Measurements from ENCODE around the gene NRXN3. TPM values are rescaled to one million over a fixed set of nuclear protein-coding genes. Genes with fewer than 3 reads are reported as not detected.

The NRXN3 gene
- total RNA-seq, 1 donor from 2014 or later = 5.9 TPM

GRCh38 chr14:79702197-79702596 lies 1532.0 kb downstream of the NRXN3 start:
- no peak for TF ChIP-seq EZH2 (IDR thresholded peaks at IDR 0.05)
- Histone ChIP-seq H3K27ac (no peak overlapping the region), H3K36me3 (no peaks in the 10 kb centered on the region), H3K27me3 (no peaks in the 10 kb centered on the region), H4K20me1 (ENCODE audit: low read depth) (no peaks in the 10 kb centered on the region), H2AFZ (replicated peaks) (no peak overlapping the region), H3K9ac (no peak overlapping the region), H3K4me3 (no peak overlapping the region), H3K4me2 (no peak overlapping the region), H3K4me1 (peaks cover 6% of the 10 kb centered on the region), H3K79me2 (ENCODE audit: low read depth) (no peaks in the 10 kb centered on the region), H3K9me3 (ENCODE audit: low read depth) (no peaks in the 10 kb centered on the region), H3F3A (ENCODE audit: low read depth) (no peaks in the 10 kb centered on the region)
- Mint-ChIP-seq H3K36me3 (peaks cover 1% of the 10 kb centered on the region), H3K27ac (no peak overlapping the region), H3K4me1 (peaks cover 4% of the 10 kb centered on the region), H3K27me3 (ENCODE audit: insufficient read depth, low read depth) (no peaks in the 10 kb centered on the region), H3K9me3 (no peaks in the 10 kb centered on the region), H3K4me3 (no peak overlapping the region)
- DNase-seq (ENCODE audit: low spot score) = no peak

GRCh38 chr14:79703209-79703608 lies 1533.0 kb downstream of the NRXN3 start:
- no peaks in the 10 kb centered on the region for H3K79me2 ChIP-seq (ENCODE audit: low read depth)
- Mint-ChIP-seq H3K27ac (no peak overlapping the region), H3K9me3 (no peaks in the 10 kb centered on the region), H3K27me3 (ENCODE audit: insufficient read depth, low read depth) (peaks cover 2% of the 10 kb centered on the region), H3K4me1 (peaks cover 4% of the 10 kb centered on the region), H3K4me3 (no peak overlapping the region), H3K36me3 (no peaks in the 10 kb centered on the region)
- DNase-seq (ENCODE audit: low spot score) = no peak
- no peaks in the 10 kb centered on the region for H4K20me1 ChIP-seq (ENCODE audit: low read depth)
- H3K27ac ChIP-seq = no peak overlapping the region
- H3K4me3 ChIP-seq = no peak overlapping the region
- peaks cover 6% of the 10 kb centered on the region for H3K4me1 ChIP-seq
- H3K36me3 ChIP-seq = no peaks in the 10 kb centered on the region
- no peaks in the 10 kb centered on the region for H3K27me3 ChIP-seq
- H3K9ac ChIP-seq = no peak overlapping the region
- H3K4me2 ChIP-seq = no peak overlapping the region
- H3K9me3 ChIP-seq (ENCODE audit: low read depth) = no peaks in the 10 kb centered on the region
- TF ChIP-seq CTCF (IDR thresholded peaks at IDR 0.05) = no peak
- no peak for TF ChIP-seq EZH2phosphoT487 (IDR thresholded peaks at IDR 0.05)
- TF ChIP-seq EZH2 (IDR thresholded peaks at IDR 0.05) = no peak
- no peaks in the 10 kb centered on the region for H3F3A ChIP-seq (ENCODE audit: low read depth)
- H2AFZ ChIP-seq (replicated peaks) = no peak overlapping the region

- Histone ChIP-seq H3K36me3 (no peaks in the 10 kb centered on the region), H3K4me2 (no peak overlapping the region), H3F3A (ENCODE audit: low read depth) (no peaks in the 10 kb centered on the region), H3K4me3 (no peak overlapping the region), H3K4me1 (peaks cover 6% of the 10 kb centered on the region), H3K79me2 (ENCODE audit: low read depth) (no peaks in the 10 kb centered on the region), H3K27me3 (no peaks in the 10 kb centered on the region), H2AFZ (replicated peaks) (no peak overlapping the region), H3K27ac (no peak overlapping the region), H3K9me3 (ENCODE audit: low read depth) (no peaks in the 10 kb centered on the region), H4K20me1 (ENCODE audit: low read depth) (no peaks in the 10 kb centered on the region), H3K9ac (no peak overlapping the region)
- DNase-seq (ENCODE audit: low spot score) = no peak
- Mint-ChIP-seq H3K4me1 (peaks cover 9% of the 10 kb centered on the region), H3K27ac (no peak overlapping the region), H3K36me3 (no peaks in the 10 kb centered on the region), H3K27me3 (ENCODE audit: insufficient read depth, low read depth) (peaks cover 2% of the 10 kb centered on the region), H3K4me3 (no peak overlapping the region), H3K9me3 (no peaks in the 10 kb centered on the region)
- TF ChIP-seq EZH2phosphoT487 (IDR thresholded peaks at IDR 0.05) = no peak
- TF ChIP-seq CTCF (IDR thresholded peaks at IDR 0.05) = no peak
- TF ChIP-seq EZH2 (IDR thresholded peaks at IDR 0.05) = no peak
Observed at GRCh38 chr14:79704041-79704807, 1534.1 kb downstream of the NRXN3 start.
